ENCODE data around the gene CEP170B.
"Not testable (repeated sequence)": the region's sequence is repeated elsewhere in the genome, so short reads cannot be mapped to it uniquely, and the experiment has no call there.

Gene CEP170B

GRCh38 chr14:104844306-104845032 is 20.6 kb upstream of the CEP170B start:
- no peak for DNase-seq (ENCODE audit: low read depth)

DNA sequence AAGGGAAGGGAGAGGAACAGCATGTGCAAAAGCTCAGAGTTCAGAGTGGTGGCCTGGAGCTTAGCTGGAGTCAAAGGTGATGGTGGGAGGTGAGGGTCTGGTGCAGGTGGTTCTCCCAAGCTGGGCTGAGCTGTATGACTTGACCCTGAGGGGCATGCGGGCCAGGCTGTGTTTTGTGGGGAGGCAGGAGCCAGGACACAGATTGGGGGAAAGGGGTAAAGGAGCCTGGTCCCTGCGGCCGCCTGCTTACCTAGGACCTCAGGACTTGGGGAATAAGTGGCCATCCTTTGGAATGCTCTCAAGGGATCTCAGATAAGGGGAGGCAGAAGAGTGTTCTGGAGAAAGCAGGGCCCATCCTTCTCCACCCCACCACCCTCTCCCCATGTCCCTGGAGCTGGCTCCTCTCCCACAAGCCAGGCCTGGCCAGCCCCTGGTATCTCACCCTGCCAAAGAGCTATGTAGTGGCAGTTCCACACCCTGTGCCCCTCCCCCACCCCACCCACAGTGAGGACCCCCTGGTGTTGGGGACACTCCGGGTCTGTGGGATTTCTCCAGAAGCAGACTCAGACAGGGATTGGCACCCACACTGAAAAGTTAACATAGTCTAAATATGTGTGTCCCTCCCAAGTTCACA is 19.9 kb upstream of the CEP170B start:
- DNase-seq (ENCODE audit: low read depth), result no peak

GRCh38 chr14:104845834-104846441 is 19.1 kb upstream of the CEP170B start:
- no peak for DNase-seq (ENCODE audit: low read depth)

- DNase-seq (ENCODE audit: low read depth), result no peak
These were observed 12.8 kb upstream of the CEP170B start for GRCh38 chr14:104852280-104852663.

GRCh38 chr14:104855532-104856090 is 9.5 kb upstream of the CEP170B start:
- DNase-seq (ENCODE audit: low read depth), result no peak

GRCh38 chr14:104856157-104856868 is 8.8 kb upstream of the CEP170B start:
- no peak for DNase-seq (ENCODE audit: low read depth)

DNA sequence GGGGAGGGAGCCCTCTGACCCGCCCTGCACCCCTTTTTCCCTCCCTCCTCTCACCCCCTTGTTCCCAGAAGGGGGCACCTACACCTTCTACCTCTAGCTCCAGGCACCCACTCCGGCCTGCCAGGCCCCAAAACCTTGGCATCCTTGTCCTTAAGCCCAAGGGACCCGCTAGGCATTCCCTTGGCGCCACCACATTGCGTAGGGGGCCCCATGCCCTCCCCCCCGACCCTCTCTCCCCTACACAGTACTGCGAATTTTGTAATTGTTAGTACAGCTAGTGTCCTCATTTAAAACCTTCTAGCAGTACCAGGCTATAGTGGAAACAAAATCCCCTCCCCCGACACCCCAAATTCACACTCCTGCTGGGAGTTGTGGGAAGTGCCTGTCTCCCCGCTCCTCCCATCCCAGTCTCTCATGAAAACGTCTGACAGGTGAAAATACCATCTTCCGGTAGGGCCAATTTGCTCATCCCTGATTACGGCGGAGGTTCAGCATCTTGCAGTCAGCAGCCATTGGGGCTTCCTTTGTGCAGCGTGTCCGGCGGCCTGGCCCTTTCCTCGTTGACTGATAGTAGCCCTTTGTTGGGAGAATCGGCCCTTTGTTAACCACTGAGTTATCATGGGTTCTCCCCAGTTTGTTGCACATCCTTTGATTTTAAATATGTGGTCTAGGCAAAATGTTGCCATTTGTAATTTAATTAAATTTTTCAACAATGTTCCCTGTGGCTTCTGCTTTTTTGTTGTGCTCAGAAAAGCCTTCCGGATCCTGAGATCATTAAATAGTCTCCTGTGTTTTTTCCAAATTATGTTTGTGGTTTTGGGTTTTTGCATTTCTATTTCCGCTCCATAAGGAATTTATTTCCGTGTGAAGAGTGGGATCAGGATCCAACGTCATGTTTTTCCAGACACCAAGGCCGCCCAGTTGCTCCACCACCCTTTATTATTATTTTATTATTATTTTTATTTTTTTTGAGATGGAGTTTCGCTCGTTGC is 7.9 kb upstream of the CEP170B start:
- DNase-seq (ENCODE audit: low read depth), result no peak

DNA sequence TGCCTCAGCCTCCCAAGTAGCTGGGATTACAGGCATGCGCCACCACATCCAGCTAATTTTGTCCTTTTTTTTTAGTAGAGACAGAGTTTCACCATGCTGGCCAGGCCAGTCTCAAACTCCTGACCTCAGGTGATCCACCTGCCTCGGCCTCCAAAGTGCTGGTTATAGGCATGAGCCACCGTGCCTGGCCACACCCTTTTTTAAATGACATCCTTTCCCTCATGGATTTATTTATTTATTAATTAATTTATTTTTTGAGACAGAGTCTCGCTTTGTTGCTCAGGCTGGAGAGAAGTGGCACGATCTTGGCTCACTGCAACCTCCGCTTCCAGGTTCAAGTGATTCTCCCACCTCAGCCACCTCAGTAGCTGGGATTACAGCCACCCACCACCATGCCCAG is 7.1 kb upstream of the CEP170B start:
- DNase-seq (ENCODE audit: low read depth), result not testable (repeated sequence)

DNA sequence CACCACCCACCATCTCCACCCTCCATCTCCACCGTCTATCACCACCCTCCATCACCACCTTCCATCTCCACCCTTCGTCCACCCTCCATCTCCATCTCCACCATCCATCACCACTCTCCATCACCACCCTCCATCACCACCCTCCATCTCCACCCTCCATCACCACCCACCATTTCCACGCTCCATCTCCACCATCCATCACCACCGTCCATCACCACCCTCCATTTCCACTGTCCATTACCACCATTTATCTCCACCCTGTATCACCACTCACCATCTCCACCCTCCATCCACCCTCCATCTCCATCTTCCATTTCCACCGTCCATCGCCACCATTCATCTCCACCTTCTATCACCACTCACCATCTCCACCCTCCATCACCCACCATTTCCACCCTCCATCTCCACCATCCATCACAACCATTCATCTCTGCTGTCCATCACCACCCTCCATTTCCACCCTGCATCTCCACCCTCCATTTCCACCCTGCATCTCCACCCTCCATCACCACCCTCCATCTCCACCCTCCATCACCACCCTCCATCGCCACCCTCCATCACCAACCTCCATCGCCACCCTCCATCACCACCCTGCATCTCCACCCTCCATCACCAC is 6.1 kb upstream of the CEP170B start:
- no peak for DNase-seq (ENCODE audit: low read depth)

GRCh38 chr14:104859900-104860299 is 5.2 kb upstream of the CEP170B start:
- no peak for DNase-seq (ENCODE audit: low read depth)

GRCh38 chr14:104860414-104860813 is 4.7 kb upstream of the CEP170B start:
- DNase-seq (ENCODE audit: low read depth), result no peak

- no peak for DNase-seq (ENCODE audit: low read depth)
These were observed 1.8 kb upstream of the CEP170B start for GRCh38 chr14:104863131-104863862.

GRCh38 chr14:104863923-104864266 is 1.2 kb upstream of the CEP170B start:
- DNase-seq (ENCODE audit: low read depth), result no peak

DNA sequence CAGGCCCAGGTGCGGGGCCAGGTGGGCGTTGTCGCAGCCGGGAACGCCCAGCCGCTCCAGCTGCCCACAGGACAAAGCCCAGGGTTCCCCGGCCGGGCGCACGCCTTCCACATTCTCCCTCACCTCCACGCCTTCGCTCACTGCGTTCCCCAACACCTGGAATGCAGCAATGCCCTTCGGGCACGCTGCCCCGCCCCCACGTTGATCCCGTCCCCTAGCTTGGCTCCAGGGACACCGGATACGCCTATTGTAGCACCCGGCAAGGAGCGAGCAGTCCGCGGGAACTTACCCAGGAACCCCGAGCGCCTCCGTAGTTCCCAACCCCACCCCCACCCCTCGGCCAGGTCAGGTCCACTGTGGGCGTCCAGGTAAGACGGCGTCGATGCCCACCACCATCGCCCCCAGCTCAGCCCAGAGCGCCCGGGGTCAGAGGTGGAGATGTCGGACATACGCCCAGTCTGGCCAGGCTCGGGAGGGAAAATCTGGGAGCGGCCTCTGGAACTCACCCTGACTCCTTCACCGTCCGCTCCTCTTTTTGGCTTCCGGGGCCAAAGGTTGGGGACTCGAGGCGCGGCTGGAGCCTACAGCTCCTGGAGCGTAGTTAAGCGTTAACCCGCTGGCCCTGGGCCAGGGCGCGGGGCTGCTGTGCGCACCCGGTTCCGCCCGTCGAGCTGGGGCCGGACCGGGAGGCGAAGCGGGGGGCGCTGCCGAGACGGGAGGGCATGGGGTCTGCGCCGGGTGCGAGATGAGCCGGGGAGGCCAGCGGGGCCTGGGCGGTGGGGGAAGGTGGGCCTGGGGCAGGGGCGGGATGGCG is 594 bp upstream of the CEP170B start:
- DNase-seq (ENCODE audit: low read depth), result no peak

DNA sequence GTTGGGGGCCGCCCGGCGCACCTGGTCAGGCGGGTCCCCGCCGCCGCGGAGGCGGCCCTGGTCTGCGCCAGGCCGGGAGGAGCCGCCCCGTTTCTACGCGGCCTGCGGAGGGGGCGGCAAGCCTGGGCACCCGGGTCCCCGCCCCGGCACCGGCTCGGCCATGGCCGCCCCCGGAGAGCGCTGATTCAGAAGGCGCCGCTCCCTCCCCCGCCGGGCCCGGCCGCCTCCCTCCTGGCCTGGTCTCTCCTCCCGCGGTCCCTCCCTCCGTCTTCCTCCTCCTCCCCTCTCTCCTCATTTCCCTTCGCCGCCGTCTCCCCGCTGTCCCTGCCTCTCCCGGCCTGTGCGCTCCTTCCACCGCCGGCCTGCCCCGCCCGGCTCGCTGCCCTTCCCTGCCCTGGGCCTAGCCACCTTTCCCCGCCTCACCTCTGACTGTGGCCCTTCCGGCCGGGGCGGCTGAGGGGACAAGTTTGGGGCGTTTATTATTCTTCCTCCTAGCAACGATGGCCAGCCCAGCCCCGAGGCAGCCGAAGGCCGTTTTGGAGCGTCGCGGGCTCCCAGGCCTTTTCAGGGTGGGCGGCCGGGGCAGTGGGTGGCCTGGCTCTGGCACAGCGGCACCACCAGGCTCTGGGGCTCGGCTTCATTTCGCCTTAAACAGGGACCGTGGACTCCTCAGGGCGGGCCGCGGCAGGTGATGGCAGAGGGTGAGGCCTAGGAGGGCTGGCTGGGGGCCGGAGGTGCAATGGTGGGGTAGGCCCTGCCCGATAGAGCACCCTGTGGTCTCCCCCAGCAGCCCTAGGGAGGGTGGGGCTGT is 768 bp downstream of the CEP170B start:
- DNase-seq (ENCODE audit: low read depth), result peak; percentile 84

DNA sequence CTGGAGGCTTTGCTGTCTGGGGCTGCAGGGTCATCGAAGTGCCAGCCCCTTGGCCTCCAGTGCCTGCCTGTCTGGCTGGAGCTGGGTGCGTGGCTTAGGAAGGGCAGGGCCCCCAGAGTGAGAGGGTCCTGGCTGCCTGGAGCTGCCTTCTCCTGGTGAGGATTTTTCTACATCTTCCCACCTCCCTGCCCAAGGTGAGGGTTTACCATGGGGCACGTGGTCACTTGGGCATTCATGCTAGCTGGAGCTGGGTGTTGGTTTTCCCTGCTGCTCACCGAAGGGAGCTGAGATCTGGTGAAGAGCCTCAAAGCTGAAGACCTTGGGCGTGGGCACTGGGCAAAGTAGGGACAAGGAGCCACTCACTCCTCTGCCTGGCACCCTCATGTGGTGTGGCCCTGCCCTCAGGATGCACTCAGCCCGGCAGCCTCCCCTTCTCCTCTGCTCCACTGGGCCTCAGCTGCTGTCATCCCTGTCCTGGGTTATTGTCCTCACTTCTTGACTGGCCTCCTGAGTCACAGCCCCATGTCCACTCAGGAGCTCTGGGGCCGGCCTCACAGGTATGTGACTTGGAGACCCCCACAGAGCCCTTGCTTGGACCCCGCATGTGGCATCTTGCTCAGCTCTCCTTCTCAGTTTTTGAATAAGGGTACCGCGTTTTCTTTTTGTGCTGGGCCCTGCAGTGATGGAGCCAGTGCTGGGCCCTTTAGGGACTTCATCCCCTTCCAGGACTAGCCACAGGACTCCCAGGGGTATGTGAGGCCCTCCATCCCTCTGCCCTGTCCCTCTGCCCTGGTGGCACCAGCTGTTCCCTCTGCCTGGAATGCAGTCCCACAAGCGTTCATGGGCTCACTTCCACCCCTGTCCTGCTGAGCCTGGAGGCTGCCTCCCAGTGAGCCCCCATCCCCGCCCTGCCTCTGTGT is 1.6 kb downstream of the CEP170B start:
- no peak for DNase-seq (ENCODE audit: low read depth)

DNA sequence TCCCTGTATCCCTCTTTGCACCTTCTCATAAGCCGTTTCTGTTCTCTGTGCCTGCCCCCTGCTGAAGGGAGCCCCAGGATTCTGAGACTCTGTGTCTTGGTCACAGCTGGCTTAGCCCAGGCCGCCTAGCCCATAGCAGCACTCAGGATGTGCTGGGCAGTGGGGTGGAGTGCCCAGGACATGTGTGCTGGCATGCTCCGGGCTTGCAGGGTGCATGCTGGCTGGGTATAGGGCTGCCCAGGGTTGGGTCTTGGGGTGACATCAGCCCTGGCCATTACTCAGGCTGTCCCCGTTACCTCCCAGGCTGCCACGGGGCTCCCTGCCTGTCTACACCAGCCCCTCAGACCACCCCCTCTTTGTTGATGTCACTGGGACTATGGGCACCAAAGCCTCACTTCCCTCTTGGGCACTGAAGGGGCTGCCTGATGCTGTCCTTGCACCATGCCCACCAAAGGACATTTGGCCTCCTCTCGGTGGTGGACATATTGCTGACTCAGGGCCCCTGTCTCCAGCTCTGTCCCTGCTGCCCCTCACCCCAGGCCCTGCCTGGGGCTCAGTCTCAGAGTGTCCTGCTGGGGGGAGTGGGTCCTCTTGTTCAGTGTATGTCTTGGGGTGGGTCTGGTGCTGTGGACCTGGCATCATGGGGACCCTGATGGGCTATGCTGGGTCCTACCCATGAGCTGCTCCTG is 2.4 kb downstream of the CEP170B start:
- no peak for DNase-seq (ENCODE audit: low read depth)
